ENCODE results near the gene CT83.

- TF ChIP-seq CTCF (IDR thresholded peaks at IDR 0.05) (no peak), EP300 (IDR thresholded peaks at IDR 0.05) (no peak), POLR2A (IDR thresholded peaks at IDR 0.05) (no peak)
Measured at GRCh38 chrX:116480059-116480458, 17.3 kb upstream of the CT83 start.

Measured in ovary (tissue), 3 donors.